ENCODE data around the gene ST6GAL1.
A peak's percentile ranks its signal among the peaks of the same experiment; 100 is the strongest.

ST6GAL1 gene

DNA sequence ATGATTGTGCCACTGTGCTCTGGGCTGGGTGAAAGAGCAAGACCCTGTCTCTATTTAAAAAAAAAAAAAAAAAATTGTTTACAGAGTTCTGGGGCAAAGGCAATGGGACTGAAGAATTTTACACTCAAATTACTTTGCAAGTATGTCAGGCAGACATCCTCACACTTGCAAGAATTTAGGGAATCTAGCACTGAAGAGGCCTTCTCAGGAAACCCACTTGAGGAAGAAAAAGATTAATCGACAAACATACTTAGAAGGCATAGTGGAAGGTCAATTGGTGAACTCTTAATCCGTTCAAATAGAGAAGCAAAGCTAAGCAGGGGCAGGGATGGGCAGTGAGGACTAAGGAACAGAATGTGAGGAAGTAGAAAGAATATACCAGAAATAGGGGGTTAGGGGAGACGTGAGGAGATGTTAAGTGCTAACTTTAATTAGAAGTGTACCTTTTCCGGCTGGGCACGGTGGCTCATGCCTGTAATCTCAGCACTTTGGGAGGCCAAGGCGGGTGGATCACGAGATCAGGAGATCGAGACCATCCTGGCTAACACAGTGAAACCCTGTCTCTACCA lies 15.0 kb downstream of the ST6GAL1 start:
- in situ Hi-C loops (cut with MboI; ENCODE audit: low sequenced_read_pairs, unreplicated experiment): no loop called here
- no peak for DNase-seq (ENCODE audit: low spot score)
- TF ChIP-seq, protein P1, sequence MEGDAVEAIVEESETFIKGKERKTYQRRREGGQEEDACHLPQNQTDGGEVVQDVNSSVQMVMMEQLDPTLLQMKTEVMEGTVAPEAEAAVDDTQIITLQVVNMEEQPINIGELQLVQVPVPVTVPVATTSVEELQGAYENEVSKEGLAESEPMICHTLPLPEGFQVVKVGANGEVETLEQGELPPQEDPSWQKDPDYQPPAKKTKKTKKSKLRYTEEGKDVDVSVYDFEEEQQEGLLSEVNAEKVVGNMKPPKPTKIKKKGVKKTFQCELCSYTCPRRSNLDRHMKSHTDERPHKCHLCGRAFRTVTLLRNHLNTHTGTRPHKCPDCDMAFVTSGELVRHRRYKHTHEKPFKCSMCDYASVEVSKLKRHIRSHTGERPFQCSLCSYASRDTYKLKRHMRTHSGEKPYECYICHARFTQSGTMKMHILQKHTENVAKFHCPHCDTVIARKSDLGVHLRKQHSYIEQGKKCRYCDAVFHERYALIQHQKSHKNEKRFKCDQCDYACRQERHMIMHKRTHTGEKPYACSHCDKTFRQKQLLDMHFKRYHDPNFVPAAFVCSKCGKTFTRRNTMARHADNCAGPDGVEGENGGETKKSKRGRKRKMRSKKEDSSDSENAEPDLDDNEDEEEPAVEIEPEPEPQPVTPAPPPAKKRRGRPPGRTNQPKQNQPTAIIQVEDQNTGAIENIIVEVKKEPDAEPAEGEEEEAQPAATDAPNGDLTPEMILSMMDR (IDR thresholded peaks at IDR 0.05; ENCODE audit: borderline replicate concordance, control extremely low read depth, extremely low read depth, insufficient read depth, missing control alignments): no peak

DNA sequence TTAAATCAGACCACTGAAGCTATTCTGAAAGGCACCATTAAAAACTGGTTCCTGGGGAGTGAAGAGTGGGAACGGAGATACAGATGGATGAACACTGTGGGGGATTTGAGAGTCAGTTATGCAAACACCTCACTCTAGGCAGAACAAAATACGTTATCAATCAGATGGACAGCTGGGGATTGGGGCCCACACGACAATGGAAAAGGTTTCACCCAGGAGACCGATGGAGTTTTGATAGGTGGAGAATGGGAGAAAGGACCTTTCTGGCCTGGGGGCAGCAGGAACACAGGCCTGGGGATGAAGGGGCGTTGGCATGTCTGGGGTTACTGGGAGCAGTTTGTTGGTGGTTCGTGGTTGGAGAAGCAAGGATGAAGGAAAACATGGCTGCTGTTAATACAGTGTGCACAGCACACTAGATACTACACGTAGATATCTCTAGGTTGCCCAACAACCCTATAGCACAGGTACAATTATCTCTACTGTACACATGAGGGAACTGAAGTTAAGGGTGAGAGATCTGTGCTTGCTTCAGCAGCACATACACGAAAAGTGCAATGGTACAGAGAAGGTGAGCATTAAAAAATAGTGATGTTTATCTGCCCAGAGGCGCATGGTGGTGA lies 16.5 kb downstream of the ST6GAL1 start:
- peak; percentile 59 for DNase-seq (ENCODE audit: low spot score)
- TF ChIP-seq, protein P1 (IDR thresholded peaks at IDR 0.05; ENCODE audit: borderline replicate concordance, control extremely low read depth, extremely low read depth, insufficient read depth, missing control alignments): no peak

DNA sequence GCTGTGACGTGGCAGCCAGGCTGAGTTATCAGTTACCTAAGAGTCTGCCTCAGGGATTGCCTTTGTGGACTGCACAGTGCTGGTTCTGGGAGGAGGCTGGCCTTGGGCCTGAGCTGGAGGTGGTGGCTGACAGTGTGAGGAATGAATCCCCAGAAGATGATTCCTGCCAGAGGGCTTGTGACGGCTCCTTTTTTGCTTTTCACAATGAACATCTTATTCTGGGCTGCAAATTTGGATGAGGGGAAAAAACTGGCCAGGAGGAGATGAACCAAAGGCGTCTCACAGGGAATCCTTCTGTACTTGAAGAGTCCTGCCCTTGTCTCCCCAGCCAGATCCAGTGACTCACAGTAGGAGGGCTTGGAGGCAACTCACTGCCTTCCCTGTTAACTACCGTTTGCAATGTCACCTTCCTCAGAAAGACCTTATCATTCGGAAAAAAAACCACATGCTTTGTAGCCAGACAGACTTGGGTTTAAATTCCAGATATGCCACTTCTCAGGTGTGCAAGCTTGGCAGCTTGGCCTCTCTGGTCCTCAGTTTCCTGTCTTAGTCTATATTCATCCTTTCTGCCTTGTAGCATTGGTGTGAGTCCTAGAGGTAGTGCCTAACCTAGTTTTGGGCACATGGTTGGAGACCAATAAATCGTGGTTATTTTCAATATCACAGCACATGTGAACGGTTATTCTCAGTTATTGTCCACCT lies 19.1 kb downstream of the ST6GAL1 start:
- TF ChIP-seq, protein P1 (IDR thresholded peaks at IDR 0.05; ENCODE audit: borderline replicate concordance, control extremely low read depth, extremely low read depth, insufficient read depth, missing control alignments): no peak
- no peak for DNase-seq (ENCODE audit: low spot score)
- in situ Hi-C loops (cut with MboI; ENCODE audit: low sequenced_read_pairs, unreplicated experiment): no loop called here

More for the DNA sequence above, 16.5 kb downstream of the ST6GAL1 start:
- in situ Hi-C loops (cut with MboI; ENCODE audit: low sequenced_read_pairs, unreplicated experiment): no loop called here

DNA sequence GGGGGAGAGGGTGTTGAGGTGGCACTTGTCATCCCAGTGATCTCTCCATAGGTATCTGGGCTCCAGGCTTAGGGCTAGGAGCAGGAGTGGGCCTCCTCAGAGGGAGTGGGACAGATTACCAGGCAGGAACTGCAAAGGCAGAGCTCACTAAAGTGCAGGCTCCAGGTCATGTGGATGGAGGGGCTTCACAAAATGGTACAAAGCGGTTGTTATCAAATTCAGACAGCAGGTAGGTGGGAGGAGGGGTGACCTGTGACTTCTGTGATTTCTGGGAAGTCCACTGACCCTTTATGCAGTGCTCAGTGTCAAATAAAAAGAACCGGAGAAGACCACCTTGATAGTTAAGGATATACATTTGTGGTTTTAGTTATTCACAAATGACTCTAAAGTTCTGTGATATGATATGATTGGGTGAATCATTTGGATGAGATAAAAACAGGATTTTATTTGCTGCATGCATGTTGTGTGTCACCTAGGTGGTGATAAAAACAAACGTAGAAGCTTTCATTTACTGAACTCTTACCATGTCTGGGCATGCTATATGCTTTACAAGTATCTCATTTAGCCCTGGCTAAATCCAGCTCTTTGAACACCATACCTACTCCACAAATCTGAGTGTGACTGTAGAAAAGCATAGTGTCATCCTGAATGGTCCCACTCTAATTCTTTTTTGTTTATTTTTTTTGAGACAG lies 20.2 kb downstream of the ST6GAL1 start:
- in situ Hi-C loops (cut with MboI; ENCODE audit: low sequenced_read_pairs, unreplicated experiment): no loop called here
- DNase-seq (ENCODE audit: low spot score): no peak
- TF ChIP-seq, protein P1 (IDR thresholded peaks at IDR 0.05; ENCODE audit: borderline replicate concordance, control extremely low read depth, extremely low read depth, insufficient read depth, missing control alignments): no peak

DNA sequence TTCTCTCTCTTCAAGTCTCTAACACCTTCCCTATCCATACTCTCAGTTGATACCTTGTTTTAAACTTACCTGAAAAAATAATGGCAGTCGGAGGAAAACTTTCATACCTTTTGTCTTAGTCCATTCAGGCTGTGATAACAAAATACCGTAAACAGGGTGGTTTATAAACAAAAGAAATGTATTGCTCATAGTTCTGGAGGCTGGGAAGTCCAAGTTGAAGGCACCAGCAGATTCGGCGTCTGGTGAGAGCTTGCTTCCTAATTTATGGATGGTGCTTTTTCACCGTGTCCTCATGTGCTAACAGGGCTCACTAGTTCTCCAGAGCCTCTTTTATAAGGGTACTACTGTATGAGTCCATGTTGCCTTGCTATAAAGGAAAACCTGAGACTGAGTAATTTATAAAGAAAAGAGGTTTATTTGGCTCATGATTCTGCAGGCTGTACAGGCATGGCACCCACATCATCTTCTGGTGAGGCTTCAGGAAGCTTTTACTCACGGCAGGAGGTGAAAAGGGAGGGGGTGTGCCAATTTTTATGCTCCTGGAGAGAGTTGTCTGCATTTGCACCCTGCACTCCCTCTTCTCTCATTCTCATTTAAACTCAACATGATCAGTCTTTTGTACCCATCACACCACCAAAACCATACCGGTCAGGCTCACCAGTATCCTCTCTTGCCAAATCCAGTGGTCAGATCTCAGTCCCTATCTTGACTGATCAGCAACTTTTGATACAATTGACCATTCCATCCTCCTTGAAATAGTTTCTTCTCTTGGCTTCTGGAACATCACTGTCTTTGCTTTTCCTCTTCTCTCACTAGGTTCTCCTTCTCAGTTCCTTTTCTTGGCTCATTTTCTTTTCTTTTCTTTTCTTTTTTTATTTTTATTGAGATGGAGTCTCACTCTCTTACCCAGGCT lies 21.6 kb downstream of the ST6GAL1 start:
- TF ChIP-seq, protein P1 (IDR thresholded peaks at IDR 0.05; ENCODE audit: borderline replicate concordance, control extremely low read depth, extremely low read depth, insufficient read depth, missing control alignments): no peak
- DNase-seq (ENCODE audit: low spot score): no peak
- in situ Hi-C loops (cut with MboI; ENCODE audit: low sequenced_read_pairs, unreplicated experiment): no loop called here
